GM21717 (cell line): Measurements from ENCODE around the gene PRAME.
"Not testable (repeated sequence)": the region's sequence is repeated elsewhere in the genome, so short reads cannot be mapped to it uniquely, and the experiment has no call there.

ENCODE experiments used
- ATAC-seq: cut with Tn5 transposase; IDR thresholded peaks from one replicate; pipeline ENCODE4 v1.9.1; 2021; ENCODE audit warnings: mild to moderate bottlenecking, moderate library complexity; ENCODE audit not compliant: unreplicated experiment

The PRAME gene

GRCh38 chr22:22581524-22581923 lies 22.5 kb upstream of the PRAME start:
- not testable (repeated sequence) for ATAC-seq

DNA sequence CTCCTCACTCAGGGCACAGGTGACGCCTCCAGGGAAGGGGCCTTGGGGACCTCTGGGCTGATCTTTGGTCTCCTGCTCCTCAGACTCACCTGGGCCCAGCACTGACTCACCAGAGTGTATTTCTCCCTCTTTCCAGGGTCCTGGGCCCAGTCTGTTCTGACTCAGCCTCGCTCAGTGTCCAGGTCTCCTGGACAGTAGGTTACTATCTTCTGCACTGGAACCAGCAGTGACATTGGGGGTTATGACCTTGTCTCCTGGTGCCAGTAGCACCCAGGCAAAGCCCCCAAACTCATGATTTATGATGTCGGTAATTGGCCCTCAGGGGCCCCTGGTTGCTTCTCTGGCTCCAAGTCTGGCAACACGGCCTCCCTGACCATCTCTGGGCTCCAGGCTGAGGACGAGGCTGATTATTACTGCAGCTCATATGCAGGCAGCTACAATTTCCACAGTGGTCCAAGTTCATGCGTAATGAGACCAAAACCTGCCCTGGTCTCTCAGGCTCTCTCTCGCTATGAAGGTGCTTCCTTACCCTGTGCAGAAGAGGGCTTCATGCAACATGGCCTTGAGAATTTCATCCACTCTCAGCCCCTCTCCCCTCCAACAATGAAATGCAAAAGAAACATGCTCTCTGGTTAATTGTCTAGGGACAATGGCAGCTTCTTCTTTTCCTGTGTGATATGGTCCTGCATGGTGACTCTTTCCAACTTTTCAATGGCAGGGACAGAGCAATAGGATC lies 21.0 kb upstream of the PRAME start:
- ATAC-seq = no peak

- no peak for ATAC-seq
Measured at GRCh38 chr22:22578702-22579424, 19.8 kb upstream of the PRAME start.

GRCh38 chr22:22576989-22577427 lies 17.9 kb upstream of the PRAME start:
- no peak for ATAC-seq

DNA sequence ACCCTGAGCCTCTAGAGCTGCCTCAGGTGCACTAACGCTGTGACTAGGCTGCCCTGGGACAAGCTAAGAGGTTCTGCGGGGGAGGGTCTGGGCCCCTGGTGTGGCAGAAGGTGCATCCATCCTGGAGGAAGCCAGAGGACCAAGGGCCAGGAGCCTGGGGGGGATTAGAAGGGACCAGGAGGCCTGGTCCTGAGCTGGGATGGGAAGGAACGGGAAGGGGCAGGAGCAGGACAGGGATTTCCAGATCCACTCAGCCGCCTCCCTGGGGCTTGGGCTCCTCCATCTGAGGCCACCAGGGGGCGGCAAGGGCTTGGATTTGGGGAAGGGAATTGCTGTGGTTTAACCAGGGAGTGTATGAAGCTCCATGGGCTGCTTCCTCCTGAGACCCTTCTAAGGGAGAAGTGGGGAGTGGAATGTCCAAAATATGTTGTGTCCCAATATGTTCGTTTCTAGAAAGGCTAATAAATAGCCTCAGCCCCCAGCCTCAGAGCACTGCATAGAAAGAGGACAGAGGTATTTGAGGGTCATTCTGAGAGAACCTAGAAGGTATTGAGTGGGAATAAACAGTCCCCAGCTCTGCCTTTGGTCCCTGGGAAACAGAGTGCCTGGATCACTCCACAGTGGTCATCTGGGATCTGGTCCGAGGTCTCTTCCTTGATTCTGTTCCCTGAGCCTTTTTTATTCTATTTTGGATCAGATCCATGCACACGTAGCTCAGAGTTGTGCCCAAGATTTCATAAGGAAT lies 17.4 kb upstream of the PRAME start:
- no peak for ATAC-seq

DNA sequence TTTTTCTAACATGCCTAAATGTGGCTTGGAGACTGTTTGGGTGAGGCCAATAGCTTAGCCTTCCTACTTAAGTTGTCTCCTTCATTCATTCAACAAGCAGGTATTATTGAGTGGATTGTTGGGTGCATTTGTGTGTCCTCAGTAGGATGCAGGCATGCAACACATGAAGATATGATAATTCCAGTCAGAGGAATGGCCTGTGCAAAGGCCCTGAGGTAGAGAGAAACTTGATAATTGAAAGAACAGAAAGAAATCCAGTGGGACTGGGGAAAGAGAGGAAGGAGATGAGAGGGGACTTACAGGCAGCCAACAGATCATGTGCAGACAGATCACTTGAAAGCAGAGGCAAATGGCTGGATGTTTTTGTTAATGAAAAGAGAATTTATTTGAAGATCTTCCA lies 15.3 kb upstream of the PRAME start:
- no peak for ATAC-seq

DNA sequence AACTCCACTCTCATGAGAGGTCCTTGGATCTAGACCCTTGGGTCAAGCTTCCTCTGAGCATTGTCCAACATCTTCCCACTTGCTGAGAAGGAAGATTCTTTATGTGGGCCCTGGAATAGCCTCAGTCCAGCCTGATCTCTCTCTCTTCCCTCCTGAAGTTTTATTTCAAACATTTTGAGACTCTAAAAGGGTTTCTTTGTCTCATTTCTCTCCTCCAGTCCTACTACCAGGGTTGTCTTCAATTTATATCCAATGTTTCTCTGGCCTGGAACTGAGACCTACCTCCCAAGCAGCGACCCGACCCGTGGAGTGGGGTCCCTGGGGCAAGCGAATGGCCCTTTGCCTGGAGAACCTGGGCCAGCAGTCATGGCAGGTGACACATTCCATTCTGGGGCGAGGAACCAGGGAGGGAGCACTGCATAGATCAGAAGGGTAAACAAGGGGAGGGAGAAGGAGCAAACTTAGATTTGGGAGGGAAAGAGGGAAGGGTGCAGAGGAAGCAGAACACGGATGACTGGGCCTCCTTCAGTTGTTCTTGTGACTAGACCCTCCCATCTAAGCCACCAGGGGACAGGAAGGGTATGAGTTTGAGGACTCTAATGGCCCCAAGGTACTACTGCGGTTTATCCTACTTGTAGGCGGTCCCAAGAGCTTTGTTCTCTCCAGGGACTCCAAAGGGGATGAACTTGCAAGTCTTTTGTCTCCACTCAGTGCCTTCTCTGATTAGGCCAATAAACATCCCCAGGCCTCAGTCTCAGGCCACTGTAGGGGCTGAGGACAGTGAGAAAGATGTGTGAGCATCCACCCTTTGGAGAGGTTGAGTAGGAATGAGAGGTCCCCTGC lies 14.2 kb upstream of the PRAME start:
- no peak for ATAC-seq

- ATAC-seq = no peak
Measured at GRCh38 chr22:22571862-22572261, 12.8 kb upstream of the PRAME start.

GRCh38 chr22:22571429-22571828 lies 12.4 kb upstream of the PRAME start:
- ATAC-seq = no peak

GRCh38 chr22:22569218-22569617 lies 10.2 kb upstream of the PRAME start:
- ATAC-seq = no peak

- ATAC-seq = no peak
Measured at GRCh38 chr22:22565981-22566380, 6.9 kb upstream of the PRAME start.

GRCh38 chr22:22558071-22558971 lies 744 bp downstream of the PRAME start:
- ATAC-seq = no peak

GRCh38 chr22:22556995-22557925 lies 1.8 kb downstream of the PRAME start:
- no peak for ATAC-seq

- ATAC-seq = no peak
Measured at GRCh38 chr22:22556578-22556977, 2.5 kb downstream of the PRAME start.

DNA sequence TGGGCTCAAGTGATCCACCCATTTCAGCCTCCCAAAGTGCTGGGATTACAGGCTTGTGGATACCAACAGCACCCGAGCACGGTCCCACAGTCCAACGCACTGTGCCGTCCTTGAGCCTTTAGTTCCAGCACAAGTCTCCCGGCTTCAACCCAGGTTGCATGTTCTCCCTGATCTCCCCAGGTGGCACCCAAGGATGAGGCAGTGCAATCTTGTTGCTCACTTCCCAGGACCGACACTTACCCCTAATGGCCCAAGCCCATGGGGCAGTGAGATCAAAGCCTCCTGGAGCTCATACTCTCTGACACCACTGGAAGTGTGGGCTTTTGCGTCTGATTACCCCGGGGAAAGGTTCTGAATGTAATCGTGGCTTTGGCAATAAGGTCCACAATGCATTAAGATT lies 3.5 kb downstream of the PRAME start:
- ATAC-seq = no peak

DNA sequence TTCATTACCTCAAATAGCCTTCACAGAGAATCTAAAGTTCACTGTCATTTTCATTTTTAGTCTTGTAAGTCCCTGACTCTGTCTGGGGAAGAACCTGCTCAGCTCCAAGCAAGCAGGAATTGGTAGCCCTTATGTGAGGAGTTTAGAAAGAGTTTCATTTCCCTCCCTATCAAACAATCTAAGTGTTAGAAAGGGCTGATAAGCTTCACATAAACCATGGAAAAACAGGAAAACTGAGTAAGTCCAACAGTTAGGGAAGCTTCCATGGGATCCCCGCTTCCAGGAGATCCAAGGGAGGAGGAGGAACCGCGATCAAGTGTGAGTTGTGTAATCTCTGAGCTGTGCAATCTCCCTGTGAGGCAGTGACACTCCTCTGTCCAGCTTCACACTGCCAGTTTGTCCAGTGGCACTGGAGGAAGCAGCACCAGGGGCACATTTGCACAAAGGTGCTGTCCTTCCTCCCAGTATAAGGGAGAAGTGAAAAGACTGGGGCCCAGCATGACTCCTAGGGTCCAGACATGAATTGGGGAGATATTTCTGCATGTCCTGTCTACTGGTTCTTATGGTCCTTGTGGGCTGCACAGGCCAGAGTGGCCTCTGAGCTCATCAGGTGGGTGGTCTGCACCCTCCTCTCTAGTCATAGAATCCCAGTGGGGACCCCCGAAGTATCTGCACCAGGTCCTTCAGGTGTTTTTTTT lies 4.3 kb downstream of the PRAME start:
- ATAC-seq = no peak

DNA sequence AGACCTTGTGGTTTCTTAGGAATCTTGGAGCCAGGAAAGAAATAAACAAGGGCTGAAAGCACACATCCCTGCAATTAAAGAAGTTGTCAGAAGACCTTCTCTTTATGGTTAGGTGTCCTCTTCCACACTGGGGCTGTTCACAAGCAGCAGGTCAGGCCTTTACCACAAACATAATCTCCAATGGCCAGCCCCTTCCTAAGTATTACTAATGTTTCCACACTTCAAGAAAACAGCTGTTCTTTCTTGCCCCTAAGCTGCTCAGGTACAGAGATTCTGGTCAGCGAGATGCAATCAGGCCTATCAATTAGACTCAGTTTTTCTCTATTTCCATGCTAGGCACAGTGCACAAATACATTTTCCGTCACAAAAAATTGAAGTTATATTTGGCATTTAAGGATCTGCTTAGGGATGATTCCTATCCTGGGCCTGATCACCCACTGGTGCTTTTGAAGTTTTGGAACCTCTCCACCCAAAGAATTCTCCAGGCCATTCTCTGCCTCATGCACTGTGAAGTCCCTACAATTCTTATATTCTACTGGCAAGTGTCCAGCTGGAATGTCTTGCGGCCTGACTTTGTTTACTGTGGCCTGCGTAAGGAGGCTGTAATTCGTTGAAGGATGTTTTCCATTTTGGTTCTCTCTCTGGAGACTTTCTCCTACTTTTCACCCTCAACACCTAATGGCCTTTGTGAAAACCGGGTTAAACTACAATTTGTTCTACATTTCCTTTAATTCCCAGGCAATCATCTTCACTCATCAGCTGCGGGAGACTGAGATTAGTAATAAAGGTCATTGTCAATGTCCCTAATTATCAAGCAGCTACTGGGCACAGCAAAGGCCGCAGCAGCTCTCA lies 5.1 kb downstream of the PRAME start:
- no peak for ATAC-seq
